H1 (cell line): Measurements from ENCODE around the gene KRTAP12-2. TPM values are rescaled to one million over a fixed set of nuclear protein-coding genes. Genes with fewer than 3 reads are reported as not detected.

Experiments
- CTCF ChIA-PET: fragments of 300-600 bp; sonication (Branson Sonifier 250); formaldehyde crosslinking; loops from one replicate; lab custom pipeline; 2021; ENCODE audit not compliant: partially characterized antibody; lab: Charles Lee
- POLR2A ChIA-PET: fragments of 300-600 bp; sonication (Branson Sonifier 250); formaldehyde crosslinking; loops from one replicate; lab custom pipeline; 2021; ENCODE audit warnings: inconsistent platforms; ENCODE audit not compliant: partially characterized antibody; lab: Charles Lee
- DNase-seq, 2 experiments: peaks; one replicate each; pipeline versions ENCODE4 v3.0.0 to v3.0.0-alpha.2; 2010 to 2022; ENCODE audit warnings: low spot score in 2 of 2, low read depth in 1 of 2, mixed read lengths in 1 of 2
- FAIRE-seq: peaks from 2 replicates; lab custom pipeline; 2011; peaks lifted over from hg19 to GRCh38; lab: Jason Lieb, UNC
- H2AFZ ChIP-seq: 2 replicates; pipeline ENCODE4 v1.8.1; 2012; ENCODE audit warnings: low read length, inconsistent platforms
- H2AK5ac ChIP-seq: 2 replicates; pipeline ENCODE4 v1.6.1; 2013; ENCODE audit warnings: low read depth, low read length
- H2BK120ac ChIP-seq: replicated peaks from 2 replicates; pipeline ENCODE3; 2013; ENCODE audit warnings: low read depth, low read length, inconsistent platforms
- H2BK12ac ChIP-seq: 2 replicates; pipeline ENCODE4 v1.6.1; 2013; ENCODE audit warnings: low read depth, low read length
- H2BK15ac ChIP-seq: 2 replicates; pipeline ENCODE4 v1.6.1; 2013; ENCODE audit warnings: low read length
- H2BK20ac ChIP-seq: 2 replicates; pipeline ENCODE4 v1.6.1; 2013; ENCODE audit warnings: low read length
- H2BK5ac ChIP-seq: 2 replicates; pipeline ENCODE4 v1.6.1; 2013; ENCODE audit warnings: low read depth, low read length
- H3K14ac ChIP-seq: 2 replicates; pipeline ENCODE4 v1.6.1; 2013; ENCODE audit warnings: inconsistent platforms; ENCODE audit not compliant: insufficient read length
- H3K18ac ChIP-seq: 2 replicates; pipeline ENCODE4 v1.6.1; 2013; ENCODE audit warnings: low read length; ENCODE audit errors: extremely low read depth
- H3K23ac ChIP-seq: 2 replicates; pipeline ENCODE4 v1.6.1; 2013; ENCODE audit warnings: inconsistent platforms; ENCODE audit not compliant: insufficient read length
- H3K23me2 ChIP-seq: 2 replicates; pipeline ENCODE4 v1.6.1; 2013; ENCODE audit warnings: low read depth, low read length
- H3K27ac ChIP-seq: 2 replicates; pipeline ENCODE4 v1.6.1; 2011; ENCODE audit warnings: low read depth, low read length, inconsistent platforms
- H3K27me3 ChIP-seq, 4 experiments: replicated peaks in 1 of 4; 1 replicate in 1 of 4; 2 replicates in 3 of 4; pipeline versions ENCODE4 v1.6.1 to v1.8.1; 2011 to 2013; ENCODE audit warnings: low read length in 3 of 4, mild to moderate bottlenecking in 3 of 4, inconsistent platforms in 2 of 4, mixed read lengths in 2 of 4, moderate library complexity in 1 of 4; ENCODE audit not compliant: control insufficient read depth in 3 of 4, insufficient read depth in 3 of 4; ENCODE audit errors: extremely low read depth in 1 of 4
- H3K36me3 ChIP-seq, 4 experiments: 2 replicates each; pipeline versions ENCODE4 v1.6.1 to v1.8.1; 2011 to 2013; ENCODE audit warnings: mild to moderate bottlenecking in 4 of 4, low read length in 3 of 4, moderate library complexity in 2 of 4, control low read depth in 1 of 4, inconsistent platforms in 1 of 4; ENCODE audit not compliant: insufficient read depth in 4 of 4, control insufficient read depth in 2 of 4
- H3K4ac ChIP-seq: replicated peaks from 2 replicates; pipeline ENCODE3; 2013; ENCODE audit warnings: low read length, low read depth, mixed read lengths, inconsistent platforms; ENCODE audit not compliant: insufficient read length
- H3K4me1 ChIP-seq, 4 experiments: replicated peaks in 1 of 4; 1 replicate in 1 of 4; 2 replicates in 3 of 4; pipeline versions ENCODE4 v1.6.1 to v1.8.1; 2011 to 2013; ENCODE audit warnings: low read length in 3 of 4, inconsistent platforms in 2 of 4, mixed read lengths in 1 of 4; ENCODE audit not compliant: insufficient read depth in 4 of 4, control insufficient read depth in 3 of 4
- H3K4me2 ChIP-seq, 2 experiments: 2 replicates each; pipeline versions ENCODE4 v1.6.1 to v1.8.1; 2011 to 2013; ENCODE audit warnings: low read depth in 2 of 2, low read length in 2 of 2, control low read depth in 1 of 2, inconsistent platforms in 1 of 2, mild to moderate bottlenecking in 1 of 2; ENCODE audit not compliant: insufficient read depth in 1 of 2
- H3K4me3 ChIP-seq, 4 experiments: fragments of 200-600, 300-600 bp in 1 of 4; sonication (generic), shearing (Covaris generic), sonication (Bioruptor Twin) in 1 of 4; 2 replicates each; pipeline versions ENCODE4 v1.5.1 to v1.8.1; 2011 to 2016; ENCODE audit warnings: low read length in 4 of 4, low read depth in 3 of 4, control low read depth in 2 of 4, inconsistent platforms in 2 of 4, mild to moderate bottlenecking in 2 of 4, mixed read lengths in 1 of 4, moderate library complexity in 1 of 4; ENCODE audit not compliant: insufficient read depth in 2 of 4; ENCODE audit errors: extremely low read depth in 1 of 4
- H3K56ac ChIP-seq: replicated peaks from 2 replicates; pipeline ENCODE3; 2013; ENCODE audit warnings: low read depth, mild to moderate bottlenecking, mixed read lengths, low read length, inconsistent platforms; ENCODE audit not compliant: insufficient read length
- H3K79me1 ChIP-seq: 2 replicates; pipeline ENCODE4 v1.6.1; 2013; ENCODE audit warnings: low read depth, low read length, control low read depth
- H3K79me2 ChIP-seq, 2 experiments: 2 replicates each; pipeline versions ENCODE4 v1.6.1 to v1.8.1; 2012 to 2013; ENCODE audit warnings: low read length in 2 of 2, mild to moderate bottlenecking in 2 of 2, inconsistent platforms in 1 of 2; ENCODE audit not compliant: insufficient read depth in 2 of 2, control insufficient read depth in 1 of 2
- H3K9ac ChIP-seq, 4 experiments: replicated peaks in 1 of 4; 1 replicate in 1 of 4; 2 replicates in 3 of 4; pipeline versions ENCODE4 v1.6.1 to v1.8.1; 2011 to 2013; ENCODE audit warnings: low read depth in 3 of 4, low read length in 3 of 4, control low read depth in 2 of 4, mild to moderate bottlenecking in 2 of 4, moderate library complexity in 2 of 4, inconsistent platforms in 1 of 4; ENCODE audit errors: extremely low read depth in 1 of 4
- H3K9me3 ChIP-seq, 2 experiments: 2 replicates each; pipeline versions ENCODE4 v1.6.1 to v1.8.1; 2012 to 2013; ENCODE audit warnings: mild to moderate bottlenecking in 2 of 2, moderate library complexity in 2 of 2, control low read depth in 1 of 2, inconsistent platforms in 1 of 2, low read depth in 1 of 2, low read length in 1 of 2, mixed read lengths in 1 of 2; ENCODE audit not compliant: insufficient read depth in 2 of 2
- H4K20me1 ChIP-seq, 2 experiments: replicated peaks in 1 of 2; 2 replicates each; pipeline versions ENCODE3 to v1.8.1; 2011 to 2013; ENCODE audit warnings: inconsistent platforms in 2 of 2, low read length in 2 of 2, mild to moderate bottlenecking in 1 of 2; ENCODE audit not compliant: insufficient read depth in 2 of 2, control insufficient read depth in 1 of 2
- H4K5ac ChIP-seq: 2 replicates; pipeline ENCODE4 v1.6.1; 2013; ENCODE audit warnings: low read length, low read depth, mixed read lengths, inconsistent platforms; ENCODE audit not compliant: insufficient read length
- H4K8ac ChIP-seq: 2 replicates; pipeline ENCODE4 v1.8.0; 2013; ENCODE audit warnings: mild to moderate bottlenecking, moderate library complexity, low read length, inconsistent platforms; ENCODE audit not compliant: insufficient read depth; ENCODE audit errors: extremely low read depth
- H4K91ac ChIP-seq: replicated peaks from 2 replicates; pipeline ENCODE3; 2013; ENCODE audit warnings: low read length, mixed read lengths, inconsistent platforms; ENCODE audit not compliant: insufficient read length
- BRCA1 ChIP-seq: IDR thresholded peaks from 2 replicates; pipeline ENCODE4 v1.6.1; 2012; ENCODE audit warnings: low read depth, low read length, improper control_type of control experiment
- CBX8 ChIP-seq: fragments of 300-800, 300-1000 bp; sonication (generic); IDR thresholded peaks from 2 replicates; pipeline ENCODE4 v1.7.1; 2016; ENCODE audit warnings: low read depth, low read length, borderline replicate concordance
- CHD2 ChIP-seq: IDR thresholded peaks from 2 replicates; pipeline ENCODE4 v1.6.1; 2012; ENCODE audit warnings: low read length, improper control_type of control experiment
- E2F6 ChIP-seq: IDR thresholded peaks from 2 replicates; pipeline ENCODE4 v1.6.1; 2012; ENCODE audit warnings: inconsistent platforms
- EGR1 ChIP-seq: IDR thresholded peaks from 2 replicates; pipeline ENCODE4 v1.6.1; 2011; ENCODE audit warnings: low read depth, low read length, borderline replicate concordance
- HDAC6 ChIP-seq: IDR thresholded peaks from one replicate; pipeline ENCODE4 v1.7.1; 2012; ENCODE audit warnings: low read depth, mild to moderate bottlenecking, inconsistent platforms, low read length, moderate library complexity
- JUN ChIP-seq: IDR thresholded peaks from 2 replicates; pipeline ENCODE4 v1.6.1; 2011; ENCODE audit warnings: low read depth, mild to moderate bottlenecking, improper control_type of control experiment, low read length
- KDM1A ChIP-seq: fragments of 200-600, 300-600 bp; sonication (generic); IDR thresholded peaks from 2 replicates; pipeline ENCODE4 v1.7.1; 2016; ENCODE audit warnings: mild to moderate bottlenecking, low read length, borderline replicate concordance
- POU5F1 ChIP-seq: IDR thresholded peaks from 2 replicates; pipeline ENCODE4 v1.6.1; 2011; ENCODE audit warnings: low read depth, mild to moderate bottlenecking, low read length, moderate library complexity
- RFX5 ChIP-seq: IDR thresholded peaks from 2 replicates; pipeline ENCODE4 v1.6.1; 2011; ENCODE audit warnings: low read depth, low read length, improper control_type of control experiment, borderline replicate concordance
- RXRA ChIP-seq: IDR thresholded peaks from 2 replicates; pipeline ENCODE4 v1.6.1; 2011; ENCODE audit warnings: low read depth, mild to moderate bottlenecking, low read length, moderate library complexity; ENCODE audit not compliant: insufficient read depth
- SP2 ChIP-seq: IDR thresholded peaks from 2 replicates; pipeline ENCODE4 v1.6.1; 2012; ENCODE audit warnings: mild to moderate bottlenecking, low read length, inconsistent platforms
- TEAD4 ChIP-seq: IDR thresholded peaks from 2 replicates; pipeline ENCODE4 v1.6.1; 2012; ENCODE audit warnings: low read depth, low read length, inconsistent platforms, mixed read lengths
- WGBS, 2 experiments: shearing (Covaris generic) in 1 of 2; methylation state at CpG; one replicate each; pipeline versions ENCODE4 v1.1.6 to v1.1.7; 2013 to 2015; ENCODE audit warnings: low lambda C conversion rate in 2 of 2, mixed read lengths in 2 of 2, inconsistent platforms in 1 of 2, low coverage in 1 of 2, missing lambda C conversion rate in 1 of 2; ENCODE audit not compliant: insufficient replicate concordance in 2 of 2, insufficient coverage in 1 of 2, insufficient read length in 1 of 2; ENCODE audit errors: extremely low coverage in 1 of 2, missing lambda C conversion rate in 1 of 2; 5-methylcytosine and 5-hydroxymethylcytosine counted together
- polyA plus RNA-seq, 7 experiments: library from polyadenylated mRNA; depleted of rRNA in 3 of 7; stranded (reverse) in 5 of 7; unstranded in 2 of 7; fragments of >200 nt in 5 of 7; fragments of 200-250 nt in 2 of 7; gene quantifications; 1 replicate in 5 of 7; 2 replicates in 1 of 7; 4 replicates in 1 of 7; pipeline versions ENCODE4 v1.2.1 to v1.2.3, GENCODE V29; 2011 to 2013; ENCODE audit warnings: missing spikeins in 2 of 7, mixed read lengths in 2 of 7
- total RNA-seq: library from RNA; stranded (reverse); fragmentation: NEBNext Ultra II Directional; extraction: Animal tissue kit (Norgen Biotek cat#: 25700); gene quantifications from 2 replicates; pipeline ENCODE4 v1.2.1, GENCODE V29; 2021

Gene KRTAP12-2
- total and polyA plus RNA-seq, 2 of the 8 experiments (the other 6 are each of a cell fraction or from before 2014, with no cell fraction given): 0.50 TPM; not detected in 1

GRCh38 chr21:44713846-44714245 lies 47.1 kb upstream of the KRTAP12-2 start:
- Histone ChIP-seq H3K4ac (no peak overlapping the region), H3K9me3 (no peaks in the 10 kb centered on the region), H4K20me1 (no peaks in the 10 kb centered on the region), H3K18ac (0 out of 2 replicates have a peak overlapping the region, but pooled peaks have one; percentile 35), H2BK20ac (0 out of 2 replicates have a peak overlapping the region, but pooled peaks have one; percentile 9), H3K4me2 (no peak overlapping the region; a peak in 1 of 4 replicates), H2BK120ac (no peak overlapping the region), H3K79me1 (no peaks in the 10 kb centered on the region), H2BK15ac (0 out of 2 replicates have a peak overlapping the region, but pooled peaks have one; percentile 36), H3K4me1 (peaks cover 5 to 48% (median 30%) of the 10 kb centered on the region in 4 experiments), H2BK5ac (no peak overlapping the region), H3K4me3 (no peak overlapping the region)
- CTCF ChIA-PET: interaction anchor here (0.9 to 2.5 kb wide), 5 partner anchors 11 to 167 kb away, joined by 3 to 14 read pairs (median 4); no protein-coding TSS in a partner anchor
- no peak for FAIRE-seq
- no peak for TF ChIP-seq TEAD4
- no peak for TF ChIP-seq EGR1
- no peak for TF ChIP-seq RXRA
- TF ChIP-seq E2F6: no peak
- no peak for TF ChIP-seq BRCA1
- TF ChIP-seq CHD2: no peak
- no peak for TF ChIP-seq POU5F1
- TF ChIP-seq RFX5: no peak
- no peak for TF ChIP-seq JUN
- no peak for TF ChIP-seq KDM1A
- TF ChIP-seq CBX8: no peak
- TF ChIP-seq HDAC6: no peak
- no peak for TF ChIP-seq SP2
- TF ChIP-seq, all 59 proteins: peak for 0
- H3K79me2 ChIP-seq: no peaks in the 10 kb centered on the region
- peak in 1 of 2 experiments; percentile 24 for DNase-seq
- H4K91ac ChIP-seq: peak overlapping the region; percentile 70
- no peak overlapping the region for H2AFZ ChIP-seq
- POLR2A ChIA-PET: interaction anchor here (1.1 to 1.3 kb wide), 2 partner anchors 16 to 87 kb away, joined by 3 to 4 read pairs; partner anchors contain the start of gene UBE2G2
- peaks cover 21 to 55% (median 51%) of the 10 kb centered on the region in 4 experiments for H3K27me3 ChIP-seq
- no peaks in the 10 kb centered on the region for H3K36me3 ChIP-seq
- H4K8ac ChIP-seq: no peak overlapping the region
- no peak overlapping the region for H3K56ac ChIP-seq
- H3K23ac ChIP-seq: no peak overlapping the region
- peak overlapping the region; percentile 93; the same call in 1 of the 2 replicates for H2BK12ac ChIP-seq
- no peak overlapping the region for H3K14ac ChIP-seq
- H3K27ac ChIP-seq: no peak overlapping the region
- peak overlapping the region; percentile 45; the same call in 1 of the 2 replicates for H2AK5ac ChIP-seq
- 83% methylated on average over 10 of the region's 10 CpGs; no CpG with 5 or more reads in 1 of the 2 experiments for WGBS, 2 experiments
- no peak overlapping the region for H3K9ac ChIP-seq
- peaks cover 24% of the 10 kb centered on the region for H3K23me2 ChIP-seq
- H4K5ac ChIP-seq: no peak overlapping the region
